HEK293T (cell line): ENCODE measurements around the gene ACSM4.
"Not testable (repeated sequence)": the region's sequence is repeated elsewhere in the genome, so short reads cannot be mapped to it uniquely, and the experiment has no call there.

Source experiments
- CTCF ChIA-PET: fragments of 350-600 bp; formaldehyde crosslinking; extraction: SDS; loops from one replicate; lab custom pipeline; 2021; ENCODE audit warnings: antibody characterized with exemption, inconsistent platforms; lab: Yijun Ruan, JAX
- POLR2A ChIA-PET: fragments of 350-600 bp; formaldehyde crosslinking; extraction: SDS; loops from one replicate; lab custom pipeline; 2020; ENCODE audit warnings: antibody characterized with exemption, inconsistent platforms; lab: Yijun Ruan, JAX
- DNase-seq: peaks from one replicate; pipeline ENCODE4 v3.0.0; 2012; ENCODE audit warnings: mixed read lengths; ENCODE audit errors: extremely low spot score
- ARNT ChIP-seq: fragments of 450-650 bp; IDR thresholded peaks from 2 replicates; pipeline ENCODE4 v1.6.1; 2017; ENCODE audit warnings: mild to moderate bottlenecking
- BHLHE40 ChIP-seq: fragments of 450-650 bp; IDR thresholded peaks from 2 replicates; pipeline ENCODE4 v1.6.1; 2016; ENCODE audit warnings: mild to moderate bottlenecking, moderate library complexity, borderline replicate concordance
- CTBP1 ChIP-seq: fragments of 450-650 bp; IDR thresholded peaks from 2 replicates; pipeline ENCODE4 v1.6.1; 2016; ENCODE audit warnings: borderline replicate concordance
- ELF4 ChIP-seq: fragments of 450-650 bp; IDR thresholded peaks from 2 replicates; pipeline ENCODE4 v1.6.1; 2017; ENCODE audit warnings: antibody characterized with exemption
- FOXA1 ChIP-seq: fragments of 450-650 bp; IDR thresholded peaks from 2 replicates; pipeline ENCODE4 v1.6.1; 2016; ENCODE audit warnings: mild to moderate bottlenecking
- FOXK2 ChIP-seq: fragments of 450-650 bp; IDR thresholded peaks from 2 replicates; pipeline ENCODE4 v1.6.1; 2016; ENCODE audit warnings: mild to moderate bottlenecking
- FOXM1 ChIP-seq: fragments of 450-650 bp; IDR thresholded peaks from 2 replicates; pipeline ENCODE4 v1.6.1; 2017; ENCODE audit warnings: mild to moderate bottlenecking, borderline replicate concordance
- HDGF ChIP-seq: fragments of 450-650 bp; IDR thresholded peaks from 2 replicates; pipeline ENCODE4 v1.6.1; 2017; ENCODE audit warnings: antibody characterized with exemption, borderline replicate concordance
- L3MBTL2 ChIP-seq: fragments of 450-650 bp; conservative IDR thresholded peaks from 2 replicates; pipeline ENCODE4 v1.6.1; 2016; ENCODE audit warnings: mild to moderate bottlenecking
- LEF1 ChIP-seq: fragments of 450-650 bp; IDR thresholded peaks from 2 replicates; pipeline ENCODE4 v1.6.1; 2017; ENCODE audit warnings: mild to moderate bottlenecking, borderline replicate concordance
- NFRKB ChIP-seq: fragments of 450-650 bp; IDR thresholded peaks from 2 replicates; pipeline ENCODE4 v1.6.1; 2016; ENCODE audit warnings: mild to moderate bottlenecking, moderate library complexity
- PKNOX1 ChIP-seq: fragments of 450-650 bp; IDR thresholded peaks from 2 replicates; pipeline ENCODE4 v1.6.1; 2016
- SP1 ChIP-seq: fragments of 450-650 bp; IDR thresholded peaks from 2 replicates; pipeline ENCODE4 v1.6.1; 2017
- SUZ12 ChIP-seq: fragments of 450-650 bp; IDR thresholded peaks from 2 replicates; pipeline ENCODE4 v1.6.1; 2016; ENCODE audit warnings: mild to moderate bottlenecking
- TARDBP ChIP-seq: fragments of 450-650 bp; IDR thresholded peaks from 2 replicates; pipeline ENCODE4 v1.6.1; 2016
- ZNF384 ChIP-seq: fragments of 450-650 bp; IDR thresholded peaks from 2 replicates; pipeline ENCODE4 v1.6.1; 2016

ACSM4 gene

GRCh38 chr12:7282844-7283243 lies 21.0 kb upstream of the ACSM4 start:
- TF ChIP-seq PKNOX1 (no peak), TARDBP (no peak), SP1 (no peak), FOXM1 (no peak), ARNT (no peak), FOXA1 (no peak), CTBP1 (no peak), ZNF384 (no peak)
- ChIA-PET POLR2A (no interaction called here), CTCF (interaction anchor here (0.6 kb wide), 1 partner anchor 357 kb away, joined by 3 read pairs; no protein-coding TSS in a partner anchor)
- DNase-seq = no peak

- CTCF ChIA-PET = no interaction called here
- POLR2A ChIA-PET = no interaction called here
- no peak for DNase-seq
- TF ChIP-seq L3MBTL2 (no peak), TARDBP (no peak)
These were observed 14.1 kb upstream of the ACSM4 start for GRCh38 chr12:7289743-7290142.

GRCh38 chr12:7290588-7290987 lies 13.3 kb upstream of the ACSM4 start:
- POLR2A ChIA-PET, CTCF ChIA-PET, DNase-seq: not testable (repeated sequence)

- ChIA-PET POLR2A (no interaction called here), CTCF (no interaction called here)
- DNase-seq = no peak
- no peak for TF ChIP-seq CTBP1
- TF ChIP-seq TARDBP = no peak
- TF ChIP-seq HDGF = no peak
- no peak for TF ChIP-seq SP1
- no peak for TF ChIP-seq PKNOX1
- no peak for TF ChIP-seq SUZ12
- no peak for TF ChIP-seq FOXM1
- no peak for TF ChIP-seq LEF1
These were observed 11.6 kb upstream of the ACSM4 start for GRCh38 chr12:7292300-7292699.

GRCh38 chr12:7293670-7294069 lies 10.2 kb upstream of the ACSM4 start:
- DNase-seq = no peak

GRCh38 chr12:7295529-7295928 lies 8.3 kb upstream of the ACSM4 start:
- DNase-seq = no peak
- CTCF ChIA-PET = no interaction called here
- POLR2A ChIA-PET = no interaction called here
- TF ChIP-seq NFRKB (no peak), PKNOX1 (no peak), SP1 (no peak), CTBP1 (no peak), SUZ12 (no peak), FOXA1 (no peak), LEF1 (no peak), L3MBTL2 (no peak), ARNT (no peak), ZNF384 (no peak), FOXK2 (no peak), HDGF (no peak), FOXM1 (no peak), ELF4 (no peak), TARDBP (no peak), BHLHE40 (no peak)

More at GRCh38 chr12:7293670-7294069, 10.2 kb upstream of the ACSM4 start:
- ChIA-PET POLR2A (no interaction called here), CTCF (interaction anchor here (0.6 kb wide), 1 partner anchor 459 kb away, joined by 3 read pairs; no protein-coding TSS in a partner anchor)
- TF ChIP-seq HDGF = no peak
- TF ChIP-seq ELF4 = no peak

GRCh38 chr12:7297865-7298264 lies 6.0 kb upstream of the ACSM4 start:
- ChIA-PET CTCF (no interaction called here), POLR2A (no interaction called here)
- no peak for DNase-seq
- TF ChIP-seq LEF1 = no peak
- TF ChIP-seq PKNOX1 = no peak
- TF ChIP-seq HDGF = no peak
- no peak for TF ChIP-seq CTBP1
- no peak for TF ChIP-seq BHLHE40
- TF ChIP-seq FOXA1 = no peak
- no peak for TF ChIP-seq ARNT
- TF ChIP-seq SP1 = no peak
- no peak for TF ChIP-seq L3MBTL2
- TF ChIP-seq SUZ12 = no peak
- no peak for TF ChIP-seq FOXM1
